Hepatocyte (in vitro differentiated cells): ENCODE data around the gene CLDN6. TPM values are rescaled to one million over a fixed set of nuclear protein-coding genes. Genes with fewer than 3 reads are reported as not detected.

ENCODE experiments used
- DNase-seq: peaks from one replicate; pipeline ENCODE4 v3.0.0-alpha.2; 2016; ENCODE audit warnings: low spot score
- H2AFZ ChIP-seq: fragments of 200-600 bp; sonication (generic); 2 replicates; pipeline ENCODE4 v1.6.0; 2016; ENCODE audit warnings: antibody characterized with exemption, mild to moderate bottlenecking
- H3K27ac ChIP-seq: fragments of 200-600 bp; sonication (generic); 2 replicates; pipeline ENCODE4 v1.5.1; 2016; ENCODE audit warnings: mild to moderate bottlenecking
- H3K27me3 ChIP-seq: fragments of 200-600 bp; sonication (generic); 2 replicates; pipeline ENCODE4 v1.6.1; 2016
- H3K36me3 ChIP-seq: fragments of 200-600 bp; sonication (generic); replicated peaks from 2 replicates; pipeline ENCODE4 v1.5.1; 2016; ENCODE audit warnings: low read depth; ENCODE audit not compliant: insufficient read depth
- H3K4me1 ChIP-seq: fragments of 200-600 bp; sonication (generic); 2 replicates; pipeline ENCODE4 v1.5.1; 2016; ENCODE audit warnings: mild to moderate bottlenecking, moderate library complexity; ENCODE audit not compliant: insufficient read depth
- H3K4me2 ChIP-seq: fragments of 200-600 bp; sonication (generic); 2 replicates; pipeline ENCODE4 v1.6.0; 2016
- H3K4me3 ChIP-seq: fragments of 200-600 bp; sonication (generic); 2 replicates; pipeline ENCODE4 v1.5.1; 2016; ENCODE audit warnings: mild to moderate bottlenecking
- H3K79me2 ChIP-seq: fragments of 200-600 bp; sonication (generic); 2 replicates; pipeline ENCODE4 v1.6.0; 2017; ENCODE audit warnings: mild to moderate bottlenecking
- H3K9me2 ChIP-seq: fragments of 200-600 bp; sonication (generic); replicated peaks from 2 replicates; pipeline ENCODE4 v1.6.0; 2017; ENCODE audit warnings: mild to moderate bottlenecking; ENCODE audit not compliant: insufficient read depth
- H3K9me3 ChIP-seq: fragments of 200-600 bp; sonication (generic); 2 replicates; pipeline ENCODE4 v1.5.1; 2016; ENCODE audit warnings: low read depth, mild to moderate bottlenecking
- H4K20me1 ChIP-seq: fragments of 200-600 bp; sonication (generic); 2 replicates; pipeline ENCODE4 v1.6.0; 2016; ENCODE audit warnings: mild to moderate bottlenecking; ENCODE audit not compliant: insufficient read depth, poor library complexity, severe bottlenecking
- CTCF ChIP-seq: fragments of 200-600 bp; sonication (generic); IDR thresholded peaks from 2 replicates; pipeline ENCODE4 v1.5.1; 2016; ENCODE audit warnings: antibody characterized with exemption, mild to moderate bottlenecking; ENCODE audit not compliant: poor library complexity
- EZH2 ChIP-seq: fragments of 200-600 bp; sonication (generic); IDR thresholded peaks from 2 replicates; pipeline ENCODE4 v1.6.1; 2016; ENCODE audit warnings: antibody characterized with exemption, mild to moderate bottlenecking, borderline replicate concordance
- EZH2phosphoT487 ChIP-seq: fragments of 200-600 bp; sonication (generic); IDR thresholded peaks from one replicate; pipeline ENCODE4 v1.6.1; 2018; ENCODE audit warnings: antibody characterized with exemption, mild to moderate bottlenecking, low read depth, moderate library complexity; ENCODE audit not compliant: unreplicated experiment, severe bottlenecking
- WGBS: methylation state at CpG from one replicate; pipeline ENCODE4 v1.1.6; 2016; ENCODE audit warnings: low lambda C conversion rate; ENCODE audit errors: missing lambda C conversion rate; 5-methylcytosine and 5-hydroxymethylcytosine counted together
- polyA plus RNA-seq: library from polyadenylated mRNA; unstranded; fragments of >200 nt; fragmentation: Nextera tagmentation; extraction: Ambion mirVana; gene quantifications from 2 replicates; pipeline ENCODE4 v1.2.1, GENCODE V29; 2016
- total RNA-seq: library from RNA; depleted of rRNA; stranded (reverse); fragments of >200 nt; gene quantifications from 2 replicates; pipeline ENCODE4 v1.2.3, GENCODE V29; 2014

CLDN6 gene
- total and polyA plus RNA-seq, 2 experiments from 2014 or later: 258 to 568 TPM

DNA sequence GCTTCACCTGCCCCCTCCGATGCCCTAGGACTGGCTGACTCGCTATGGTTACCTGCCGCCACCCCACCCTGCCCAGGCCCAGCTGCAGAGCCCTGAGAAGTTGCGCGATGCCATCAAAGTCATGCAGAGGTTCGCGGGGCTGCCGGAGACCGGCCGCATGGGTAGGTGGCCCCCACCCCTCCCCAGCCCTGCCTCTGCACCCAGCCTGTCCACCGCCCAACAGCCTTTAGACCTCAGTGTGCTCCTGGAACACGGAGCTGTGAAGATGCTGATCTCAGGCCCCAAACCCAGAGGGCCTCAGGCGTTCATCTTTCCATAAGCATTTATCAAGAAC lies 29.4 kb upstream of the CLDN6 start:
- Histone ChIP-seq H3K4me3 (no peak overlapping the region), H3K27me3 (peaks cover 82% of the 10 kb centered on the region), H3K9me2 (no peaks in the 10 kb centered on the region), H3K27ac (no peak overlapping the region), H3K79me2 (no peaks in the 10 kb centered on the region), H3K9me3 (no peaks in the 10 kb centered on the region), H2AFZ (no peak overlapping the region), H3K4me2 (peak overlapping the region; percentile 96), H3K4me1 (peaks cover 20% of the 10 kb centered on the region), H3K36me3 (no peaks in the 10 kb centered on the region), H4K20me1 (no peaks in the 10 kb centered on the region)
- TF ChIP-seq EZH2 (no peak), EZH2phosphoT487 (no peak), CTCF (no peak)
- no peak for DNase-seq
- WGBS: 26% methylated on average over 6 of the region's 13 CpGs

DNA sequence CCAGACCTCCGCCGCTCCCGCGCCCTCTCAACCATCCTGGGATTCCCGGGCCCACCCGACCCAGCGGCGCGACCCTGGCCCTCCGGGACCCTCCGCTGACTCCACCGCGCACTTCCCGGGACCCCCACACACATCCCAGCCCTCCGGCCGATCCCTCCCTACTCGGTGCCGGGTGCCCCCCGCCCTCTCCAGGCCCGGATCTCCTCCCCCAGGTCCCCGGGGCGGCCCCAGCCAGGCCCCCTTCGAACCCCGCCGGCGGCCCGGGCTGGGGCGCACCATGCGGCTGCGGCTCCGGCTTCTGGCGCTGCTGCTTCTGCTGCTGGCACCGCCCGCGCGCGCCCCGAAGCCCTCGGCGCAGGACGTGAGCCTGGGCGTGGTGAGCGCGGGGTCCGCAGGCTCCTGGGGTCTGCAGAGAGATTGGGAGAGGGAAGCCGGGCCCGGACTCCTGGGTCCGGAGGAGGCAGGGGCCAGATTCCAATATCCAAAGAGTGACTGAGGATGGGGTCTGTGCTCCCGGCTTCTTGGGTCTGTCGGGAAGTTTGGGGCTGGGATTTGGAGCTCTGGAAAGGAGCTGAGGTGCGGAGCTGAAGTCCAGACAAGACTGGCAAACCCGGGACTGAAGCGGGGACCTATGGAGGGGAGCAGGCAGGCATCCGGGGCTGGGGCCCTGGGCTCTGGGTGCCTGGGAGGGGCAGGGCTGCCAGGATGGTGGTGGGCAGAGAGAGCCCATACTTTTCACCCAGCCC lies 28.8 kb upstream of the CLDN6 start:
- H3K27me3 ChIP-seq: peaks cover 82% of the 10 kb centered on the region
- no peaks in the 10 kb centered on the region for H4K20me1 ChIP-seq
- H2AFZ ChIP-seq: peak overlapping the region; percentile 40
- H3K79me2 ChIP-seq: no peaks in the 10 kb centered on the region
- TF ChIP-seq CTCF (no peak), EZH2 (peak; percentile 97), EZH2phosphoT487 (peak; percentile 70)
- H3K4me1 ChIP-seq: peaks cover 20% of the 10 kb centered on the region
- H3K4me2 ChIP-seq: peak overlapping the region; percentile 96
- H3K9me2 ChIP-seq: no peaks in the 10 kb centered on the region
- DNase-seq: no peak
- H3K36me3 ChIP-seq: no peaks in the 10 kb centered on the region
- H3K9me3 ChIP-seq: no peaks in the 10 kb centered on the region
- H3K4me3 ChIP-seq: no peak overlapping the region
- H3K27ac ChIP-seq: no peak overlapping the region
- 4% methylated on average over 34 of the region's 54 CpGs for whole genome bisulfite sequencing

DNA sequence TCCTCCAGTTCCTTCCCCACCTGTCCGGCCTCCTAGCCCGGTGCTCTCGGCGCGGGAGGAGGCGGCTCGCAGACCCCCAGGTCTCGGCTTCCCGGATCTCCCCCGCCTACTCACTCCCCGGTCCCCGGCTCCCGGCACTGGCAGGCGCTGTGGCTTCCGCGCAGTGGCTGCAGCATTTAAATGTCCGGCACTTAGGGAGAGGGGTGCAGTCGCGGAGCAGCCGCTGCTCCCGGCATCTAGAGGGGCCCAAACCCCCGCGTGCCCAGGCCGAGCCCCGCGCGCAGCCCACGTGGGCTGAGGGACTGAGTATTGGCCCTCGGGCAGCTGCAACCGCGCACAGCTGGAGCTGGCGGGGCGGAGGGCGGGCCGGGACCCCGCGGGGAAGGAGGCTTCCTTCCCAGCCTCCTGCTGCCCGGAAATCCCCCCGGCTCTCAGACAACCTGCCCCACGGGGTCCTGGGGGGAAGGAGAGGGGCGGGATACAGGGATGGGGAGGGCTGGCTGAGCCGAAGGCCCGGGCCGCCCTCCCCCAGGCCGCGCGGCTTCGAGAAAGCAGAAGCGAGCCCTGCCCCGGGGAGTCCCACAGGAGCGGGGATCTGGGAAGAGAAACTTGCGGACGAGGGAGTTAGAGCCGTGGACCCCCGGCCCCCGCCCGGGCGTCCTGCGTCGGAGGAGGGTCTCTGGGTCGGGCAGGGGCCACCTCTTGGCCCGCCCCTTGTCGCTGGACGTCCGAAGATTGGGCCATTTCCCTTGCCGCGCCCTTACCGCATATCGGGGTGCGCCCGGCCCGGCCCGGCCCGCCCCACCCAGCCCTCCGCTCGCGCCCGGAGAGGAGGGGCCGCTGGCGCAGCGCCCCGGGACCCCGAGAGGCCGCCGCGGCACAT lies 28.0 kb upstream of the CLDN6 start, which contains the start of gene MMP25:
Gene MMP25, plus strand, starts transcription at position 804 of the 883 bp plus-strand sequence. CDS start 357 bp downstream, outside the sequence.
- TF ChIP-seq EZH2: peak; percentile 15
- peak; percentile 82 for TF ChIP-seq EZH2phosphoT487
- no peak for TF ChIP-seq CTCF
- Histone ChIP-seq H3K4me2 (peak within 1 kb of the TSS; percentile 96), H4K20me1 (no peaks in the 10 kb centered on the region), H3K4me3 (peak within 1 kb of the TSS; percentile 33), H2AFZ (peak within 1 kb of the TSS; percentile 40), H3K9me3 (no peaks in the 10 kb centered on the region), H3K36me3 (no peaks in the 10 kb centered on the region), H3K79me2 (no peaks in the 10 kb centered on the region), H3K9me2 (no peaks in the 10 kb centered on the region), H3K27ac (no peak within 1 kb of the TSS), H3K27me3 (peaks cover 85% of the 10 kb centered on the region), H3K4me1 (peaks cover 20% of the 10 kb centered on the region)
- under 1% methylated on average over 38 of the region's 86 CpGs for WGBS
- DNase-seq: no peak
